OCI-LY1 (cell line): ENCODE measurements around the gene MARCKSL1.
A peak's percentile ranks its signal among the peaks of the same experiment; 100 is the strongest.

Source experiments
- H2AFZ ChIP-seq: fragments of 200-600 bp; sonication (generic), shearing (Covaris generic); 2 replicates; pipeline ENCODE4 v1.6.0; 2014; ENCODE audit warnings: antibody characterized with exemption, mild to moderate bottlenecking, low read length
- H3F3A ChIP-seq: fragments of 200-600 bp; sonication (generic), shearing (Covaris generic); 2 replicates; pipeline ENCODE4 v1.6.0; 2014; ENCODE audit warnings: mild to moderate bottlenecking, antibody characterized with exemption, low read length, moderate library complexity; ENCODE audit not compliant: insufficient read depth
- H3K27ac ChIP-seq: fragments of 200-600 bp; sonication (generic); 2 replicates; pipeline ENCODE4 v1.5.1; 2014; ENCODE audit warnings: low read length, mixed run types, mild to moderate bottlenecking, low read depth; ENCODE audit not compliant: poor library complexity, severe bottlenecking
- H3K27me3 ChIP-seq: fragments of 200-600 bp; sonication (generic); 2 replicates; pipeline ENCODE4 v1.6.0; 2014; ENCODE audit warnings: antibody characterized with exemption, mild to moderate bottlenecking, low read length, moderate library complexity; ENCODE audit not compliant: insufficient read depth
- H3K36me3 ChIP-seq: fragments of 200-600 bp; sonication (generic); 2 replicates; pipeline ENCODE4 v1.6.1; 2014; ENCODE audit warnings: mild to moderate bottlenecking, antibody characterized with exemption, low read length, moderate library complexity, mixed read lengths; ENCODE audit not compliant: insufficient read depth
- H3K4me1 ChIP-seq: fragments of 200-600 bp; sonication (generic); 2 replicates; pipeline ENCODE4 v1.5.1; 2014; ENCODE audit warnings: mild to moderate bottlenecking, low read length, moderate library complexity; ENCODE audit not compliant: insufficient read depth, severe bottlenecking
- H3K4me2 ChIP-seq: fragments of 200-600 bp; sonication (generic), shearing (Covaris generic); 2 replicates; pipeline ENCODE4 v1.6.1; 2014; ENCODE audit warnings: low read length
- H3K4me3 ChIP-seq: fragments of 200-600 bp; sonication (generic); 2 replicates; pipeline ENCODE4 v1.5.1; 2014; ENCODE audit warnings: low read length, low read depth, mild to moderate bottlenecking, mixed read lengths; ENCODE audit not compliant: poor library complexity, severe bottlenecking
- H3K79me2 ChIP-seq: fragments of 200-600 bp; shearing (Covaris generic); 2 replicates; pipeline ENCODE4 v1.6.1; 2016; ENCODE audit warnings: mixed run types, low read length, mixed read lengths; ENCODE audit not compliant: insufficient read depth
- H3K9ac ChIP-seq: fragments of 200-600 bp; sonication (generic), shearing (Covaris generic); 2 replicates; pipeline ENCODE4 v1.6.1; 2014; ENCODE audit warnings: mild to moderate bottlenecking, low read length, mixed read lengths
- H3K9me2 ChIP-seq: fragments of 200-600 bp; sonication (generic), shearing (Covaris generic); 2 replicates; pipeline ENCODE4 v1.6.1; 2014; ENCODE audit warnings: low read depth, mild to moderate bottlenecking, low read length, mixed read lengths
- H3K9me3 ChIP-seq: fragments of 200-600 bp; shearing (Covaris generic); 2 replicates; pipeline ENCODE4 v1.6.1; 2014; ENCODE audit warnings: low read length, mixed read lengths
- H4K20me1 ChIP-seq: fragments of 200-600 bp; sonication (generic), shearing (Covaris generic); 2 replicates; pipeline ENCODE4 v1.6.0; 2016; ENCODE audit warnings: mild to moderate bottlenecking, low read length; ENCODE audit not compliant: insufficient read depth
- CTCF ChIP-seq: fragments of 200-600 bp; sonication (generic), shearing (Covaris generic); IDR thresholded peaks from 2 replicates; pipeline ENCODE4 v1.5.1; 2017; ENCODE audit warnings: mild to moderate bottlenecking, antibody characterized with exemption, low read length, moderate library complexity, mixed read lengths
- EZH2 ChIP-seq: fragments of 200-600 bp; sonication (generic), shearing (Covaris generic); IDR thresholded peaks from 2 replicates; pipeline ENCODE4 v1.8.0; 2017; ENCODE audit warnings: borderline replicate concordance, mixed run types, mild to moderate bottlenecking, antibody characterized with exemption, low read length, moderate library complexity, mixed read lengths

MARCKSL1 gene

DNA sequence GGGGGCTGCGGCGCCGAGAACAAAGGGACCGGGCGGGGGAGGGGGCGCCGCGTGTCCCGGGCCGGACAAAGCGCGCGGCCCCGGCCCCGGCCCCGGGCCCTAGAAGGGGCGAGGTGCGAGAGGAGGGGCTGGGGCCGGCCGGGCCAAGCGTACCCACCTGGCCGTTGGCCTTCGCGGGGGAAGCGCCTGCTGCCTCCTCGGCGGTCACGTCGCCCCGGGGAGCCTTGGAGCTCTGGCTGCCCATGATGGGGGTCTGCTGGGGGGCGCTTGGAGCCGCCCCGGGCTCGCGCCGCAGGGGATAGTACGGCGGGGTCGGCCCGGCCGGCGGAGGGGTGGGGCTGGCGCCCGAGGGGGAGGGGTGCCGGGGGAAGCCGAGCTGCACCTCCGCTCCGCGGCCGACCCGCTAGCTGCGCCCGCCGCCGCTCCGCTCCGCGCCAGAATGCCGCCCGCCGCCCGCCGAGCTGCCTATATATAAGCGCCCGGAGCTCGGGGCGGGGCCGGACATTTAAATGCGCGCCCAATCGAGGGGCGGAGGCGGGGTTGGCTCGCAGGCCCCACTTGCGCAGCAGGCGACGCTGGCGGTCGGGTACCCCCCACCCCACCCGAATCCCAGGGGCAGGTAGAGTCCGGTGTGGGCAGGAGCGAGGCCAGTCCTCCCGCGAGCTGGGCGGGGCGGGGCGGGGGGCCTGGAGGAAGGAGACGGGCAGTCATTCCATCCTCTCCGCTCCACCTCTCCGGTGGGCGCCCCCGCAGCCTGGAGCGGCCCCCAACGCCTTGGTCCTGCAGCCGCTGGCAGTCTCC, at the start of gene MARCKSL1:
Gene MARCKSL1 (minus strand): TSS at position 444 of the 801 bp plus-strand sequence. CDS start 200 bp downstream, at position 244.
- H3K27me3 ChIP-seq = 0 out of 2 replicates have a peak, but pooled peaks cover 8% of the 10 kb centered on the region
- H3K9ac ChIP-seq = peak within 1 kb of the TSS; percentile 85
- H3K4me2 ChIP-seq = peak within 1 kb of the TSS; percentile 96
- peak within 1 kb of the TSS; percentile 77 for H3K27ac ChIP-seq
- peaks cover 7% of the 10 kb centered on the region; the same call in 1 of the 2 replicates for H3K79me2 ChIP-seq
- H3K9me3 ChIP-seq = no peaks in the 10 kb centered on the region
- no peak within 1 kb of the TSS for H2AFZ ChIP-seq
- peak within 1 kb of the TSS; percentile 74 for H3K4me3 ChIP-seq
- H3K4me1 ChIP-seq = peaks cover 44% of the 10 kb centered on the region
- no peaks in the 10 kb centered on the region for H4K20me1 ChIP-seq
- no peaks in the 10 kb centered on the region for H3K9me2 ChIP-seq
- peaks cover 15% of the 10 kb centered on the region for H3F3A ChIP-seq
- TF ChIP-seq EZH2 (no peak), CTCF (no peak)
- peaks cover 38% of the 10 kb centered on the region for H3K36me3 ChIP-seq

GRCh38 chr1:32380057-32380456, 44.0 kb upstream of the MARCKSL1 start:
- TF ChIP-seq CTCF (no peak), EZH2 (no peak)
- peaks cover 92% of the 10 kb centered on the region for H3K36me3 ChIP-seq
- H3F3A ChIP-seq = no peaks in the 10 kb centered on the region
- no peak overlapping the region for H3K4me2 ChIP-seq
- H3K4me3 ChIP-seq = no peak overlapping the region
- no peak overlapping the region for H3K27ac ChIP-seq
- no peak overlapping the region for H2AFZ ChIP-seq
- no peaks in the 10 kb centered on the region for H3K4me1 ChIP-seq
- H4K20me1 ChIP-seq = no peaks in the 10 kb centered on the region
- H3K9ac ChIP-seq = no peak overlapping the region
- H3K27me3 ChIP-seq = no peaks in the 10 kb centered on the region
- H3K9me3 ChIP-seq = no peaks in the 10 kb centered on the region
- no peaks in the 10 kb centered on the region for H3K9me2 ChIP-seq
- H3K79me2 ChIP-seq = no peaks in the 10 kb centered on the region

DNA sequence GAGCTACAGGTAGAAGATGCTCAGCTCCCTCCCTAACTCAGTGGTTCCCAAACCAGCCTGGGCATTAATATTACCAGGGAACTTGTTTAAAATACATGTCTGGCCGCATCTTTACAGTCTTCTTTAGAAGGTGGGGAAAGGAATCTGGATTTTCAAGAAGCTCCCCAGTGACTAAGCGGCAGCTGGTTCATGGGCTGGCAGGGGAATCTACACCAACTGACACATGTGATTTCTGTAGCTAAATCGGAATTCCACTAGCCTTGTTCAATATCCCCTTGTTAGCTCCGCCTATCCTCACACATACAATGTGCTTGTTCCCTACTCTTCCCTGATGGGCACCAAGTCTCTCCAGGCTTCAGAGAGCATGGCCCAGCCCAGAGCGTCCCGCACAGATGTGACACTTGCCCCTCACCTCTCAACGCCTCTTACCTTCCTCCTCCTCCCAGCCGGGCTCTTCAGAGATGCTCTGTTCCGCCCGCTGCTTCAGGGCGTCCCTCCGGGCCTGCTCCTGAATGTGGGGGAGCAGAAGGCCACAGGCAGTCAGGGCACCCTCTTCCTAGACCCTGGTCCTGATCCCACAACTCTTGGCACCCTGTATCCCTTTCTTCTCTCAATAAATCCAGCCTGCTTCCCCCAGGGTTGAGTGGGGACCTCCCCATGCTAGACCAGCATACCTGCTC, 41.6 kb upstream of the MARCKSL1 start:
- H3K9me3 ChIP-seq = no peaks in the 10 kb centered on the region
- H3K36me3 ChIP-seq = peaks cover 90% of the 10 kb centered on the region
- H2AFZ ChIP-seq = no peak overlapping the region
- no peak overlapping the region for H3K9ac ChIP-seq
- no peak for TF ChIP-seq CTCF
- no peak for TF ChIP-seq EZH2
- no peaks in the 10 kb centered on the region for H3K4me1 ChIP-seq
- no peak overlapping the region for H3K4me3 ChIP-seq
- no peaks in the 10 kb centered on the region for H3K9me2 ChIP-seq
- no peaks in the 10 kb centered on the region for H3F3A ChIP-seq
- no peak overlapping the region for H3K27ac ChIP-seq
- H3K79me2 ChIP-seq = no peaks in the 10 kb centered on the region
- H3K27me3 ChIP-seq = no peaks in the 10 kb centered on the region
- H3K4me2 ChIP-seq = no peak overlapping the region
- H4K20me1 ChIP-seq = no peaks in the 10 kb centered on the region
